Natural killer cell (primary cell): Measurements from ENCODE around the gene ELL3. TPM values are rescaled to one million over a fixed set of nuclear protein-coding genes. Genes with fewer than 3 reads are reported as not detected.

ENCODE experiments used
- ATAC-seq, 3 donors: fragments of 150-1000 bp in 2 of 3; fragments of 200-7000 bp in 1 of 3; cut with Tn5 transposase; 1 replicate in 1 of 3; 2 replicates in 2 of 3; pipeline ENCODE4 v1.10.0; 2021; ENCODE audit warnings: mild to moderate bottlenecking in 2 of 3, moderate library complexity in 2 of 3
- DNase-seq, 2 donors: peaks; one replicate each; pipeline versions ENCODE4 v3.0.0 to v3.0.0-alpha.2; 2013 to 2021; ENCODE audit warnings: mixed read lengths in 1 of 2
- H3K27ac ChIP-seq: one replicate; pipeline ENCODE4 v1.5.1; 2013; ENCODE audit warnings: mild to moderate bottlenecking, low read length
- H3K27me3 ChIP-seq: one replicate; pipeline ENCODE4 v1.6.1; 2013; ENCODE audit warnings: low read length; ENCODE audit not compliant: control insufficient read depth, insufficient read depth
- H3K36me3 ChIP-seq: one replicate; pipeline ENCODE4 v1.6.1; 2013; ENCODE audit warnings: low read length; ENCODE audit not compliant: control insufficient read depth, insufficient read depth
- H3K4me1 ChIP-seq: one replicate; pipeline ENCODE4 v1.6.1; 2013; ENCODE audit warnings: low read length; ENCODE audit not compliant: control insufficient read depth, insufficient read depth
- H3K4me3 ChIP-seq: one replicate; pipeline ENCODE4 v1.5.1; 2013; ENCODE audit warnings: low read length
- H3K9me3 ChIP-seq: one replicate; pipeline ENCODE4 v1.6.1; 2013; ENCODE audit warnings: low read length; ENCODE audit not compliant: control insufficient read depth, insufficient read depth
- H3K27ac Mint-ChIP-seq, 2 donors: one replicate each; pipeline ENCODE4 v1.8.0; 2022; ENCODE audit warnings: mild to moderate bottlenecking in 2 of 2, mixed read lengths in 2 of 2, moderate library complexity in 1 of 2
- H3K27me3 Mint-ChIP-seq, 2 donors: one replicate each; pipeline ENCODE4 v1.8.0; 2022; ENCODE audit warnings: low read depth in 2 of 2, mixed read lengths in 2 of 2
- H3K36me3 Mint-ChIP-seq: one replicate; pipeline ENCODE4 v1.8.0; 2022; ENCODE audit warnings: mixed read lengths
- H3K4me1 Mint-ChIP-seq, 2 donors: one replicate each; pipeline ENCODE4 v1.8.0; 2022; ENCODE audit warnings: mixed read lengths in 2 of 2
- H3K4me3 Mint-ChIP-seq: one replicate; pipeline ENCODE4 v1.8.0; 2022; ENCODE audit warnings: mild to moderate bottlenecking, moderate library complexity, mixed read lengths
- H3K9me3 Mint-ChIP-seq, 2 donors: one replicate each; pipeline ENCODE4 v1.8.0; 2022; ENCODE audit warnings: mixed read lengths in 2 of 2
- WGBS: methylation state at CpG from one replicate; pipeline ENCODE4 v1.1.7; 2013; ENCODE audit warnings: missing lambda C conversion rate; ENCODE audit not compliant: insufficient coverage; 5-methylcytosine and 5-hydroxymethylcytosine counted together
- intact Hi-C: fragments of 100-400 bp; cut with micrococcal nuclease; formaldehyde crosslinking; loops from one replicate; pipeline ENCODE4 v1.14.2; 2022
- total RNA-seq, 4 donors: library from RNA; stranded (reverse); fragments of 120-200 nt in 1 of 4; gene quantifications; one replicate each; pipeline versions ENCODE4 v1.2.3 to v1.2.4, GENCODE V29; 2013 to 2022
- TF ChIP-seq, protein P1 (sequence below): fragments of 200-600 bp; IDR thresholded peaks from one replicate; pipeline ENCODE4 v1.8.0; 2022; ENCODE audit warnings: antibody characterized with exemption

Gene ELL3
- total RNA-seq, 3 donors from 2014 or later (not counting 1 experiment from before 2014, with no cell fraction given): 0.82 to 0.88 TPM; not detected in 1

DNA sequence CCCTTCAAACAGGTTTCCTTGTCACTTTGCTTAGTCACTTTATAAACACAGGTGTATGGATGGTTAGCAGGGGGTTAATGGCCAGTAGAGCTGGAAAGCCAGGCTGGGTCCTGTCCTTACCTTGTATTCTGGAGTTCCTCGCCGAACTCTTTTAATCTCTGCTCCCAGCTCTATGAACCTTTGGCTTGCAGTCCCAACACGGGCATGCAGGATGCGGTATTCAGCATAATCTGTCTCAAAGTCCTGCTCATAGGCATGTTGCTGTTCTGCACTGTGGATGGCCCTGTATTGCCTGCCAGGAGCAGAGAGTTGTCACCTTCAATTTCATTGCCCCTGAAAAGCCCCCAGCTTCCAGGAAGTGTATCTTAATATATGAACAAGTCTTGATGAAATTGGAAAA is 2.7 kb downstream of the ELL3 start:
- Mint-ChIP-seq H3K4me3 (no peak overlapping the region), H3K9me3 (no peaks in the 10 kb centered on the region), H3K27me3 (no peaks in the 10 kb centered on the region), H3K27ac (peak overlapping the region; percentile 53 to 58), H3K4me1 (peaks cover 9 to 20% of the 10 kb centered on the region in 2 donors), H3K36me3 (peaks cover 27% of the 10 kb centered on the region)
- Histone ChIP-seq H3K27me3 (no peaks in the 10 kb centered on the region), H3K36me3 (peaks cover 42% of the 10 kb centered on the region), H3K4me3 (no peak overlapping the region), H3K27ac (no peak overlapping the region), H3K4me1 (peaks cover 22% of the 10 kb centered on the region), H3K9me3 (no peaks in the 10 kb centered on the region)
- ATAC-seq (no peak), DNase-seq (peak in 1 of 2 donors; percentile 16)
- intact Hi-C loops: no loop called here
- 91% methylated on average over 4 of the region's 4 CpGs for whole genome bisulfite sequencing
- TF ChIP-seq, protein P1, sequence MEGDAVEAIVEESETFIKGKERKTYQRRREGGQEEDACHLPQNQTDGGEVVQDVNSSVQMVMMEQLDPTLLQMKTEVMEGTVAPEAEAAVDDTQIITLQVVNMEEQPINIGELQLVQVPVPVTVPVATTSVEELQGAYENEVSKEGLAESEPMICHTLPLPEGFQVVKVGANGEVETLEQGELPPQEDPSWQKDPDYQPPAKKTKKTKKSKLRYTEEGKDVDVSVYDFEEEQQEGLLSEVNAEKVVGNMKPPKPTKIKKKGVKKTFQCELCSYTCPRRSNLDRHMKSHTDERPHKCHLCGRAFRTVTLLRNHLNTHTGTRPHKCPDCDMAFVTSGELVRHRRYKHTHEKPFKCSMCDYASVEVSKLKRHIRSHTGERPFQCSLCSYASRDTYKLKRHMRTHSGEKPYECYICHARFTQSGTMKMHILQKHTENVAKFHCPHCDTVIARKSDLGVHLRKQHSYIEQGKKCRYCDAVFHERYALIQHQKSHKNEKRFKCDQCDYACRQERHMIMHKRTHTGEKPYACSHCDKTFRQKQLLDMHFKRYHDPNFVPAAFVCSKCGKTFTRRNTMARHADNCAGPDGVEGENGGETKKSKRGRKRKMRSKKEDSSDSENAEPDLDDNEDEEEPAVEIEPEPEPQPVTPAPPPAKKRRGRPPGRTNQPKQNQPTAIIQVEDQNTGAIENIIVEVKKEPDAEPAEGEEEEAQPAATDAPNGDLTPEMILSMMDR: no peak

DNA sequence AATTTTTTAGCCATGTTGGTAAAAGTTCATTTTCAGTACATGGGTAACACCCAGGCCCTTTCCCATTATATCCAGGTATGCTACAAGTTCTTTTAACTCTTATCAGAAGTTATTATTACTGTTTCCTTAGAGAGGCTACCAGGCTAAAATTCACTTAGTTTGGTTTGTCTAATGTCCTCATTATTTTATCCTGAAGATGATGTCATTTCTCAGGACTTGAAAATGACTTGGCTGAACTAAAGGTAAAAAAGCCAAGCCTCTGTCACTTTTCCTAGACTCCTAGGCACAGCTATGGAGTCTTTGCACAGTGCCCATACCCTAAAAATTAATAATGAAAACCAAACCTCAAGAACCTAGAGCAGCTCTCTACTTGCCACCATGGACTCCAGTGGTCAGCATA is 4.1 kb downstream of the ELL3 start:
- Mint-ChIP-seq H3K9me3 (no peaks in the 10 kb centered on the region), H3K4me3 (no peak overlapping the region), H3K27me3 (no peaks in the 10 kb centered on the region), H3K27ac (peak overlapping the region in 1 of 2 donors; percentile 56), H3K4me1 (peaks cover 5 to 14% of the 10 kb centered on the region in 2 donors), H3K36me3 (peaks cover 27% of the 10 kb centered on the region)
- TF ChIP-seq, protein P1: no peak
- intact Hi-C loops: no loop called here
- H3K4me1 ChIP-seq: peaks cover 15% of the 10 kb centered on the region
- H3K27me3 ChIP-seq: no peaks in the 10 kb centered on the region
- no peak overlapping the region for H3K4me3 ChIP-seq
- H3K36me3 ChIP-seq: peaks cover 56% of the 10 kb centered on the region
- H3K27ac ChIP-seq: no peak overlapping the region
- H3K9me3 ChIP-seq: no peaks in the 10 kb centered on the region
- ATAC-seq (no peak), DNase-seq (no peak)

DNA sequence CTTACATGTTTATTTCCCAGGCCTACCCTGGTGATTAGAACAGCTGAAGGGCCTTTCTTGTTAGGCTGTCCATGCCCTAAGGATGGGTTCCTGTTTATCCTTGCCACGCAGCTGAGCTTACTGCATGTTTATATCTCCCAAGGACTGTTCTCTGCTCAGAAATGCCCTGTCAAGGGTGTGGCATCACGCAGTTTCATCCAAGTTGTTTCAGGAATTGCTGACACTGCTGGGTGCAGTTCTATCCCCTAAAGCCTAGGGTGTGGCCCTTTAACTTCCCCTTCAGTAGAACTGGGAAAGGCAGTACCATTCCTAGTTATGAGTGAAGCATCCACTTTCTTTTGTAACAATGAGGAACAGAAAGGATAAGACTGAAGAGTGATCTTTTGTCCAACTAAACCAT is 5.0 kb downstream of the ELL3 start:
- Mint-ChIP-seq H3K36me3 (peaks cover 27% of the 10 kb centered on the region), H3K4me1 (peaks cover 0 to 6% of the 10 kb centered on the region in 2 donors), H3K4me3 (no peak overlapping the region), H3K27ac (peak overlapping the region; percentile 45 to 56), H3K9me3 (no peaks in the 10 kb centered on the region), H3K27me3 (no peaks in the 10 kb centered on the region)
- no peak overlapping the region for H3K4me3 ChIP-seq
- DNase-seq: no peak
- no peak overlapping the region for H3K27ac ChIP-seq
- H3K27me3 ChIP-seq: no peaks in the 10 kb centered on the region
- TF ChIP-seq, protein P1: no peak
- peaks cover 10% of the 10 kb centered on the region for H3K4me1 ChIP-seq
- no peak for ATAC-seq
- 96% methylated on average over 2 of the region's 2 CpGs for WGBS
- no peaks in the 10 kb centered on the region for H3K9me3 ChIP-seq
- intact Hi-C loops: no loop called here
- H3K36me3 ChIP-seq: peaks cover 62% of the 10 kb centered on the region

DNA sequence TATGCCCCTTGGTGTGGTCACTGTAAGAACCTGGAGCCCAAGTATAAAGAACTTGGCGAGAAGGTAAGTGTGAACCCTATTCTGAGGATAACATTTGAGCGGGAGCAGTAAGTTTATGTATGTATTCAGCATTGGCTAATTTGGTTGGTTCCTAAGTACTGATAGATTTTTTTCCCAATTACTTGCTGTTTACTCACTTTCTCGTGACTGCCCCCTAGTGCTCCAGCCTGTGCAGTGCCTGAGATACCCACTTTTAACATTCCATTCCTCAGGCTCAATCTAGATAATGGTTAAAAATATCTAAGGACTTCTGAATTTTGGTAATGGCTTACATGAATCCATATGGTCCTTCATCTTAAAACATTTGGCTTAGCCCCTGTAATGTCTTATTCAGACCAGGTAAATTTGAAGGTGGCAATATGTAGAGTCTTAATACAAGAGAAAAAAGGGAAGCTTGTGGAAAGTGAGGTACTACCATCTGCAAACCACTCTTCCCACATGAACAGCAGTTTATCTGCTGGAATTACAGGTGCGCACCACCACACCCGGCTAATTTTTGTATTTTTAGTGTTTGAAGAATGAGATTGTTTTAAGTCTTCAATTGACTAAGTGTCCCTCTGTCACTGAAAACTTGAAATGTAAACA is 7.1 kb downstream of the ELL3 start:
- 63% methylated on average over 3 of the region's 5 CpGs for WGBS
- H3K27ac Mint-ChIP-seq: peak overlapping the region in 1 of 2 donors; percentile 57
- no peaks in the 10 kb centered on the region for H3K27me3 Mint-ChIP-seq
- DNase-seq: peak in 1 of 2 donors; percentile 81
- Histone ChIP-seq H3K4me1 (no peaks in the 10 kb centered on the region), H3K27me3 (no peaks in the 10 kb centered on the region), H3K27ac (no peak overlapping the region), H3K9me3 (no peaks in the 10 kb centered on the region), H3K4me3 (no peak overlapping the region), H3K36me3 (peaks cover 83% of the 10 kb centered on the region)
- H3K4me1 Mint-ChIP-seq: peaks cover 0 to 5% of the 10 kb centered on the region in 2 donors
- no peak overlapping the region for H3K4me3 Mint-ChIP-seq
- peak; percentile 76 to 84 (median 76) for ATAC-seq
- intact Hi-C loops: no loop called here
- no peaks in the 10 kb centered on the region for H3K9me3 Mint-ChIP-seq
- TF ChIP-seq, protein P1: peak; percentile 89
- peaks cover 27% of the 10 kb centered on the region for H3K36me3 Mint-ChIP-seq
